ENCODE measurements around the gene SESN1. TPM values are rescaled to one million over a fixed set of nuclear protein-coding genes. Genes with fewer than 3 reads are reported as not detected.

Gene SESN1
- total RNA-seq, 1 donor from 2014 or later, result 36.9 TPM

GRCh38 chr6:109053336-109053735, 41.3 kb downstream of the SESN1 start:
- ATAC-seq (no peak), DNase-seq (no peak)
- Histone ChIP-seq H3K27ac (no peak overlapping the region), H3K27me3 (no peaks in the 10 kb centered on the region), H3K4me1 (peaks cover 4% of the 10 kb centered on the region), H3K36me3 (no peaks in the 10 kb centered on the region), H3K4me3 (no peak overlapping the region), H3K9me3 (no peaks in the 10 kb centered on the region)
- TF ChIP-seq CTCF (IDR thresholded peaks at IDR 0.05), result no peak
- intact Hi-C loops (cut with DNase I), result no loop called here

- TF ChIP-seq CTCF (IDR thresholded peaks at IDR 0.05), result no peak
- peaks cover 4% of the 10 kb centered on the region for H3K4me1 ChIP-seq
- H3K4me3 ChIP-seq, result no peak overlapping the region
- H3K27ac ChIP-seq, result no peak overlapping the region
- no peaks in the 10 kb centered on the region for H3K9me3 ChIP-seq
- ATAC-seq, result no peak
- intact Hi-C loops (cut with DNase I), result no loop called here
- H3K27me3 ChIP-seq, result no peaks in the 10 kb centered on the region
- no peaks in the 10 kb centered on the region for H3K36me3 ChIP-seq
- no peak for DNase-seq
These were observed 41.8 kb downstream of the SESN1 start for GRCh38 chr6:109052852-109053251.

GRCh38 chr6:109052018-109052651, 42.5 kb downstream of the SESN1 start:
- Histone ChIP-seq H3K9me3 (no peaks in the 10 kb centered on the region), H3K4me1 (peaks cover 4% of the 10 kb centered on the region), H3K27me3 (no peaks in the 10 kb centered on the region), H3K36me3 (no peaks in the 10 kb centered on the region), H3K27ac (no peak overlapping the region), H3K4me3 (no peak overlapping the region)
- ATAC-seq (no peak), DNase-seq (no peak)
- no peak for TF ChIP-seq CTCF (IDR thresholded peaks at IDR 0.05)
- intact Hi-C loops (cut with DNase I), result no loop called here

- intact Hi-C loops (cut with DNase I), result no loop called here
- no peak overlapping the region for H3K4me3 ChIP-seq
- no peak for ATAC-seq
- no peak for DNase-seq
- H3K4me1 ChIP-seq, result peaks cover 4% of the 10 kb centered on the region
- H3K9me3 ChIP-seq, result no peaks in the 10 kb centered on the region
- no peak overlapping the region for H3K27ac ChIP-seq
- no peaks in the 10 kb centered on the region for H3K36me3 ChIP-seq
- TF ChIP-seq CTCF (IDR thresholded peaks at IDR 0.05), result no peak
- H3K27me3 ChIP-seq, result no peaks in the 10 kb centered on the region
These were observed 43.2 kb downstream of the SESN1 start for GRCh38 chr6:109051301-109052017.

GRCh38 chr6:109050447-109051102, 44.1 kb downstream of the SESN1 start:
- Histone ChIP-seq H3K4me1 (peaks cover 4% of the 10 kb centered on the region), H3K9me3 (no peaks in the 10 kb centered on the region), H3K36me3 (no peaks in the 10 kb centered on the region), H3K4me3 (no peak overlapping the region), H3K27me3 (no peaks in the 10 kb centered on the region), H3K27ac (no peak overlapping the region)
- TF ChIP-seq CTCF (IDR thresholded peaks at IDR 0.05), result no peak
- intact Hi-C loops (cut with DNase I), result no loop called here
- ATAC-seq (no peak), DNase-seq (no peak)
